ENCODE results near the gene PARP15.

The PARP15 gene

DNA sequence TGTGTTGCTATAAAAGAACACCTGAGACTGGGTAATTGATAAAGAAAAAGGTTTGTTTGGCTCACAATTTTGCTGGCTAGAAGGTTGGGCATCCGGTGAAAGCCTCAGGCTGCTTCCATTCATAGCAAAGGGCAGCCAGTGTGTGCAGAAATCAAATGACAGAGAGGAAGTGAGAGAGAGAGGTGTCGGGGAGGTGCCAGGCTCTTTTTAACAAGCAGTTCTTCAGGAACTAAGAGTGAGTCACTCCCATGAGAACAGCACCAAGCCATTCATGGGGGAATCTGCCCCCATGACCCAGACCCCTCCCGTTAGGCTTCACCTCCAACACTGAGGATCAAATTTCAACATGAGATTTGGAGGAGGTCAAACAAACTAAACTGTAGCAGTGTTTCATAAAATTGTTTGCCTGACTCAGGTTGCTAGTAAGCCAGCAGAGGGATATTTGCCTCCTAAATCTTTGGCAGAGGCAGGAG lies 4.5 kb upstream of the PARP15 start:
- no peak for DNase-seq (ENCODE audit: low read depth)

DNA sequence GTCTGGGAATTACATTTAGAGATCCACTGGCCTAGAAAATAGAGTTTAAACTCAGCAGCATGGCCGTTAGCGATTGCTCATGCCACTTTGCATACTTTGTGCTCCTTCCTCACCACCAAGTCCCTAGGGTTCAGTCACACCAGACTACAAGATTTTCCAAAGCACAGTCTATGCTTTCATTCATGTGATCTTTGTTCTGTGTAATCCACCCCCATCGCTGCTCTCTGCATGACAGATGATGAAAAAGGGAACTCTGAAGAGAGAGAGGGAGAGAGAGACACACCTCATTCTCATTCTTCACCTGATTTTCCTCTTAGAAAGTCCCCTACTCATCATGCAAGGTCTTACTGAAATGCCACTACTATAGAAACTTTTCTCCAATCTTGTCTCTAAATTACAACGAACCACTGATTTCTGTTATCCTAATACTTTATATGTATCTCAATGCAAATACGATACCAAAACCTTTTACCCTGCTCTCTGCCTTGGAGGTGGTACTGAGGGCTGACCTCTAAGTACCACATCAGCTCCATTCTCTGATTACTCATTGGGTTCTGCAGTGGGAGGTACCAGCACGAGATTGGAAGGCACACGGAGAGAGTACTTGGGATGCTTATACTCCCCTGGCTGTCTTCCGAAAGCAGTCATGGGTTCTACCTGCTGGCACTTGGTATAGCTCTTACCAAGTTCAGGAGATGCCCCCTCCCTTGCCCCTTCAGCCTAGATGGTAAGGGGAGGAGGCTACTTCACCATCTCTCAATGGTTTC lies 1.1 kb upstream of the PARP15 start:
- DNase-seq (ENCODE audit: low read depth), result no peak

DNA sequence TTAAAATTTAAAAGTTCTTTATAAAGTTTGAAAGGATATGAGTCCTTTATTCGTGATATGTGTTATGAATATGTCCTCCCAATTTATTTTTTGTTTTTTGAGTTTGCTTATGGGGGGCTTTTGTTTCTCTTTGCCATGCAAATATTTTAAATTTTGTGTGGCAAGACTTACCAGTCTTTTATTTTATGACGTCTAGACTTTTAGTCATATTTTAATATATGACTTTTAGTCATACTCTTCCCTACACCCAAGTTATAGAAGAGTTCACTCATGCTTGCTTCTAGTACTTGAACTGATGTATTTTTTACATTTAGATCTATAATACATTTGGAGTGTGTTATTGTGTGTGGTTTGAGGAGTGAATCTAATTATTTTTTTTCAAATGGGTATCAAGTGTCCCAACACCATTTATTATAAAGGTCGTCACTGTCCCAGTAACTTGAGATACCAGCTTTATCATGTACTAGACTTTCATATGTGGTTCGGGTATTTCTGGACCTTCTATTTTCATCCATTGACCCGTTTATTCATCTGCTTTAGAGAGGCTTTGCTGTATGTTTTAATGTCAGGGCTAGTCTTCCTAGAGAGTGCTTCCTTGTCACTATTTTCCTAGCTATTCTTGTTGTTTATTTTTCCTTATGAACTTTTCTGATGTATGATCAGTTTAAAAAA lies 755 bp downstream of the PARP15 start:
- no peak for DNase-seq (ENCODE audit: low read depth)

DNA sequence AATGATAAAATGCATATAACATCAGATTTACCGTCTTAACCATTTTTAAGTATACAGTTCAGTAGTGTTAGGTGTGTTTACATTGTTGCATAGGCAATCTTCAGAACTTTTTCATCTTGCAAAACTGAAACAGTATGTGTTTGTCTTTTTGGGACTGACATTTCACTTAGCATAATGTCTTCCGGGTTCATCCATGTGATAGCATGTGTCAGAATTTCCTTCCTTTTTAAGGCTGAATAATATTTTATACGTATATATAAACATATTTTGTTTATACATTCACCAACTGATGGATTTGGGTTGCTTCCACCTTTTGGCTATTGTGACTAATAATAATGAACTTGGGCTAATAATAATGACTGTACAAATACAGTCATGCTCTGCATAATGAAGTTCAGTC lies 3.0 kb downstream of the PARP15 start:
- DNase-seq (ENCODE audit: low read depth), result no peak

DNA sequence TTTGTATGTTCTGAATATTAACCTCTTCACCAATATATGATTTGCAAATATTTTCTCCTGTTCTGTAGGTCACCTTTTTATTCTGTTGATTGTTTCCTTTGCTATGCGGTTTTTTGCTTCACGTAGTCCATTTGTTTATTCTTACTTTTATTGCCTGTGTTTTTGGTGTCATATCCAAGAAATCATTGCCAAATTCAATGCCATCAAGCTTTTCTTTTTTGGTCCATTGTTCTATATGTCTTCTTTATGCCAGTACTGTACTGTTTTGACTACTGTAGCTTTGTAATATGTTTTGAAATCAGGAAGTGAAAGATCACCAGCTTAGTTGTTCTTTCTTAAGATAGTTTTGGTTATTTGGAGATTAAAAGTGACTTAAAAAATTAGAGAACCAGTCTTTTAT lies 4.2 kb downstream of the PARP15 start:
- no peak for DNase-seq (ENCODE audit: low read depth)

DNA sequence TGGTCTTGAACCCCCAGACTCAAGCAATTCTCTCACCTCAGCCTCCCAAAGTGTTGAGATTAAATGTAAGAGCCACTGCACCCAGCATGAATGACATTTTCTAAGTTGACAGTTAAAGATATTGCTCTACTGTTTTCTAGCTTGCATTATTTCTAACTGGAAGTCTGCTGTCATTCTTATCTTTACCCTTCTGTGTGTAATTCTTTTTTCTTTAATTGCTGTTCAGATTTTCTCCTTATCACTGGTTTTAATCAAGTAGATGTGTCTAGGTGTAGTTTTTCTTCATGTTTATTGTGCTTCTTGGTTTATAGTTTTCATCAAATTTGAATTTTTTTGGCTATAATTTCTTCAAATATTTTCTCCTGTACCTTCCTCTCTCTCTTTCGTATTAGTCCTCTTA lies 4.9 kb downstream of the PARP15 start:
- DNase-seq (ENCODE audit: low read depth), result no peak

DNA sequence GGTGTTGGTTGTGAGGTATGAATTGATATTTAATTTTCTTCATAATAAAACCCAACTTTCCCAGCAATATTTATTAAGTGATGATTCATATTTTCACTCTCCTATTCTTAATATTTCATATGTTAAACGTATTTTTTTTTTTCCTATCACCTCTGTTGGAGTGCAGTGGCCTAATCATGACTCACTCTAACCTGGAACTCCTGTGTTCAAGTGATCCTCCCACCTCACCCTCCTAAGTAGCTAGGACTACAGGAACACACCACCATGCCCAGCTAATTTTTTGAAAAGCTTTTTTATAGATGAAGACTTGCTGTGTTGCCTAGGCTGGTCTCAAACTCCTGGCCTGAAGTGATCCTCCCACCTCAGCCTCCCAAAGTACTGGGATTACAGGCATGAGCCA lies 8.6 kb downstream of the PARP15 start:
- DNase-seq (ENCODE audit: low read depth), result no peak

DNA sequence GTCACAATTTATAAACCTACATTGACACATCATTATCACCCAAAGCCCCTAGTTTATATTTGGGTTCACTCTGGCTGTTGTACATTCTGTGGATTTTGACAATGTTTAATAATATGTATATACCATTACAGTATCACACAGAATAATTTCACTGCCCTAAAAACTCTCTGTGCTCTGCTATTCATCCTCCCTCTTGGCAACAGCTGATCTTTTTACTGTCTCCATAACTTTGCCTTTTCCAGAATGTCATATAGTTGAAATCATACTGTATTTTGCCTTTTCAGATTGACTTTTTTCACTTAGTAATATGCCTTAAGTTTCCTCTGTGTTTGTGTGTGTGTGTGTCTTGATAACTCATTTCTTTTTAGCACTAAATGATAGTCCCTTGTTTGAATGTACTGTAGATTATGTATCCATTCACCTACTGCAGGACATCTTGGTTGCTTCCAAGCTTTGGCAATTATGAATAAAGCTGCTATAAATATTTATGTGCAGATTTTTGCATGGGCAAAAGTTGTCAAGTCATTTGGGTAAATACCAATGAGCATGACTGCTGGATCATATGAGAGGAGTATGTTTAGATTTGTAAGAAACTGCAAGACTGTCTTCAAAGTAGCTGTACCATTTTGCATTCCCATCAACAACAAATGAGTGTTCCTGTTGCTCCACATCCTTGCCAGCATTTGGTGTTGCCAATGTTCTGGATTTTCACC lies 9.5 kb downstream of the PARP15 start:
- no peak for DNase-seq (ENCODE audit: low read depth)

DNA sequence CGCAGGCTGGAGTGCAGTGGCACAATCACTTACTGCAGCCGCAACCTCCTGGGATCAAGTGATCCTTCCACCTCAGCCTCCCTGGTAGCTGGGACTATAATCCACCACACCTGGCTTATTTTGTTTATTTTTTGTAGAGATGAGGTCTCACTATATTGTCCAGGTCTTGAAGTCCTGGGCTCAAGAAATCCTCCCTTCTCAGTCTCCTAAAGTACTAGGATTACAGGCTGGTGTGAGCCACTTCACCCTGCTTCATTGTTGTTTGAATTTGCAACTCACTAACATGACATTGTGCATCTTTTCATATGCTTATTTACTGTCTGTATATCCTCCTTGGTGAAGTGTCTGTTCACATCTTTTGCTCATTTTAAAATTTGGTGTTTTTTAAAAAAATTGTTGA lies 10.1 kb downstream of the PARP15 start:
- no peak for DNase-seq (ENCODE audit: low read depth)

DNA sequence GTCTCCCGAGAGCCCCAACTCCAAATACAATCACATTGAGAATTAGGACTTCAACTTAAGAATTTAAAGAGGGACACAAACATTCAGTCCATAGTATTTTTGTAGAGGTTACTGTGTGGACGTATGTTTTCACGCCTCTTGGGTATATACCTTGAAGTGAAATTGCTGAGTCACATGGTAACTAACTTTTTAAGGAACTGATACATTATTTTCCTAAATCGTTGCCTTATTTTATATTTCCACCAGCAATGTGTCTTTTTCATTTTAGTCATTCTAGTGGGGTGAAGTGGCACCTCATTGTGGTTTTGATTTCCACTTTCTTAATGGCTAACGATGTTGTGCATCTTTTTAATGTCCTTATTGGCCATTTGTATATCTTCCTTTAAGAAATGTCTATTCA lies 11.8 kb downstream of the PARP15 start:
- DNase-seq (ENCODE audit: low read depth), result no peak

DNA sequence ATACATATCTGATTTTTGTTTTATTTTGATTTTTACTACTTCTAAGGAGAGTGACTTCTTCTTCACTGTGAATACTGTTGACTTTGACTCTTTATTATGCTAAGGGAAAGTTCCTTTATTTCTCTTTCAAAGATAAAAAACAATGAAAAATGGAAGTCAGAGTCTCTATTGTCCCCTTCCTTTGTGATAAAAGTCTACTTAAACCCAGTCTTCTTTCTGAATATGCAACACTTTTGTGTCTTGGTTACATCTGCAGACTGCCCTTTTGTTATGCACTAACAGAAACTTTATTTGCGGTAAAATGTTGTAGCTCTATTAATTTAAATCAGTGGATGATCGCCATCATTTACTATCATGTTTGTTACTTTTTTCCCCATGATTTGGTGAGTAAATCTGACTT lies 13.2 kb downstream of the PARP15 start:
- no peak for DNase-seq (ENCODE audit: low read depth)

DNA sequence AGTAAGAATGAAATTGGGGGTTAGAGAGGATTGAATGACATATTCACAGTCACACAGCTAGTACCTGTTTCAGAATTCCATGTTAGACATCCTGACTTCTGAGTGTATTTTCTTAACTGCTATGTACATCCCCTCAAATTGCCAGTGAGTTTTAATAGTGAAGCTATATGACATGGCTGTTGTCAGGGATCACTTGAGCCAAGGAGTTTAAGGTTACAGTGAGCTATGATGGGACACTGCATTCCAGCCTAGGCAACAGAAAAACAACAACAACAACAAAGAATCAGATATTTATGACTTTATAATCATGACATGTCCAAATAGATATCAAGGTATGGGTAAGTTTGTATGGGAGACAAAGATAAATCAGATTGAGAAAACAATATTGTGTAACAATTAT lies 16.6 kb downstream of the PARP15 start:
- no peak for DNase-seq (ENCODE audit: low read depth)

DNA sequence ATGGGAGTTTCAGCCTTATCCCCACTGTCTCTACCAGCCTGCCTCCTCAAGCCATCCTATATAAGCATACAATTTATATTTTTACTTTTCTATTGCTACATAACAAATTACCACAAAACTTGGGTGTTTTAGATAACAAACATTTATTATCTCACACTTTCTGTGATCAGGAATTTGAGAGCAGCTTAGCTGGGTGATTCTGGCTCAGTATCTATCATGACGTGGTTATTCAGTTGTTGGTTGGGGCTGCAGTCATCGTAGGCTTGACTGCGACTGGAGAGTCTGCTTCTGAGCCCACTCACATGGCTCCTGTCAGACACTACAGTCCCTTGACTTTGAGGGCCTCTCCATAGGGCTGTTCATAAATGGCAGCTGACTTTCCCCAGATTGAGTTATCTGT lies 20.7 kb downstream of the PARP15 start:
- DNase-seq (ENCODE audit: low read depth), result no peak

DNA sequence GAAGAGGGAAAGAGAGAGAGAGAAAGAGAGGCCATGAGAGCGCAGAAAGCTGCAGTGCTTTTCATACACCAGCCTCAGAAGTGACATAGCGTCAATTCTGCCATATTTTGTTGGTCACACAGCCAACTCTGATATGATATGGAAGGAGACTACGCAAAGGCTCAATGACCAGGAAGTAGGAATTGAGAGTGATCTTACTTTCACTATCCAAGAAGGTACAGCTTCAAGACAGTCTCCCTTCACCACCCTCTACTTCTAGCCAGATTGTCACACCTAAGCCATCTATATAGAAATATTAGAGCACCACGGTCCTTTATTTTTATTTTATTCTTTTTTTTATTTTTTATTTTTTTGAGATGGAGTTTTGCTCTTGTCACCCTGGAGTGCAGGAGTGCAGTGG lies 21.1 kb downstream of the PARP15 start:
- DNase-seq (ENCODE audit: low read depth), result no peak

DNA sequence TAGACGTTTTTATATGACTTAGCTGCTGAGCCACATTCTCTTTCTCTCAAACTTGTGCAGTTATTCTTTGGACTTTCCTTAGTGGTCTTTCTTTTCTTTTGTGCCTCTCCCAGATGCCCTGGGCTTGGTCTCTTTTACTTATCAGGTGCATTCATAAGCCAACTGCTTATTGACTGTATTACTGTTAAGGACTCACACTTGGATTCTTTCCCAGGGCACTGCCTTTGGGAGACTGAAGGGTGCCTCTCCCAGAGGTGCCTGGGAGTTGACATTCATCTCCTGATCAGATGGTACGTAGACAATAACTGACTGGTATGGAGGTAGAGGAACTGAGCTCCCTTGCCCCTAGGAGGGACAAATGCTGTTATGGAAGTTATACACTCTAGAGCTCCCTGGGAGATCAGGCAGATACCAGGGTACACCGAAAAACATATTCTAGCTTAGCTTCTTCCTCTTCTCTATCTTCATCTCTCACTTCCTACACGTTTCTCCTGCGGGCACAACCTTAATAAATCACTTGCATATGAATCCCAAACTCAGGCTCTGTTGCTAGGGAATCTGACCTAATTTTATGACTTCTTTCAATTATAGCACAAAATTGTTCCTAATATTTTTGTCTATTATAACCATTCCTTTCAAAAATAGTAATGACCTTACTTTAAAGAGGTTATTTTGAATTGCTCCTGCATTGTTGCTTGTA lies 24.7 kb downstream of the PARP15 start:
- no peak for DNase-seq (ENCODE audit: low read depth)

DNA sequence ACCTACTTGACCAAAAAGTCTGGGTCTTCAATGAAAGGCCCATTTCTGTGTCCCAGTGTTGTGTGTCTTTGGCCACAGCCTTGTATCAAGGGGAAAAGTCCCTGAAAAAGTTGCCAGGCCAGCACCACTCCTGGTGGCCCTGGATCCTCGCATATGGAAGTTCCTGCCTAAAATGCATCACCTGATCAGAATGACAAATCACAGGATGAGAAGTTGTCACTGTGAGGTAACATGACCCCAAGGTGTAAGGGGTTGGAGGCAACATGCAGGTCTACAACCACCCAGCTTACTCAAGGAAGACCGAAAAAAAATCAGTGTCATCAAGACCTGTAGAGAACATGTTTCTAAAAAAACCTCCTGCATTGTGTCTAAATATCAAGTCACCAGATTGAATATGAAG lies 25.6 kb downstream of the PARP15 start:
- DNase-seq (ENCODE audit: low read depth), result no peak

DNA sequence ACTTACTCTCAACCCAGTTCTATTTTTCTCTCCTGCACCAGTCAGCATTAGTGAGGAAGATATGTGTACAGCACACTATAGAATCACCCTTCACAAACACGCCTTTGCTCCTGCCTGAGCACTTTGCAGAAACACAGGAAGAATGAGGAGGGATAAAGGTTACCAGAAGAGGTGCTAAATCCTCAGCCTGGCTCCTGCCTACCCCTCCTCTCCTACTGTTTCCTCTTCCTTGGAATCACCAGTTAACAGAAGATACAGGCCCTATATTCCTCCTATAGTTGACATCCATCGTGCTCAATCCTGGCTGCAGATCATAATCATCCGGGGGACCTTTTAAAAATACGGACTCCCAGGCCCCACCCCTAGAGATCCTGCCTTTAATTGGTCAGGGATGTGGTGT lies 28.9 kb downstream of the PARP15 start:
- no peak for DNase-seq (ENCODE audit: low read depth)

DNA sequence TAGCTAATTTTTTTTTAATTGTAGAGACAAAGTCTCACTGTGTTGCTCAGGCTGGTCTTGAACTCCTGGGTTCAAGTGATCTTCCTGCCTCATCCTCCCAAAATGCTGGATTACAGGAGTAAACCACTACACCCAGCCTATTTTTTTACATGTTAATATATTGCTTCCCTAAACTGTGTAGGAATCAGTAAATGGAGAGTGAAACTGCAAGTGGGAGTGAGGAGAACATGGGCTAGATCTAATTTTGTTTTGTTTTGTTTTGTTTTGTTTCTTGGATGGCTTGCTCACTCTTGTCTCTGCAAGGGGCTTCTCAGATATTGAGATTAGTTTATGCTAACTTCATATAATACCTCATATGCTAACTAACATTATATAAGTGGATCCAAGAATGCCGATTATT lies 31.5 kb downstream of the PARP15 start:
- no peak for DNase-seq (ENCODE audit: low read depth)

DNA sequence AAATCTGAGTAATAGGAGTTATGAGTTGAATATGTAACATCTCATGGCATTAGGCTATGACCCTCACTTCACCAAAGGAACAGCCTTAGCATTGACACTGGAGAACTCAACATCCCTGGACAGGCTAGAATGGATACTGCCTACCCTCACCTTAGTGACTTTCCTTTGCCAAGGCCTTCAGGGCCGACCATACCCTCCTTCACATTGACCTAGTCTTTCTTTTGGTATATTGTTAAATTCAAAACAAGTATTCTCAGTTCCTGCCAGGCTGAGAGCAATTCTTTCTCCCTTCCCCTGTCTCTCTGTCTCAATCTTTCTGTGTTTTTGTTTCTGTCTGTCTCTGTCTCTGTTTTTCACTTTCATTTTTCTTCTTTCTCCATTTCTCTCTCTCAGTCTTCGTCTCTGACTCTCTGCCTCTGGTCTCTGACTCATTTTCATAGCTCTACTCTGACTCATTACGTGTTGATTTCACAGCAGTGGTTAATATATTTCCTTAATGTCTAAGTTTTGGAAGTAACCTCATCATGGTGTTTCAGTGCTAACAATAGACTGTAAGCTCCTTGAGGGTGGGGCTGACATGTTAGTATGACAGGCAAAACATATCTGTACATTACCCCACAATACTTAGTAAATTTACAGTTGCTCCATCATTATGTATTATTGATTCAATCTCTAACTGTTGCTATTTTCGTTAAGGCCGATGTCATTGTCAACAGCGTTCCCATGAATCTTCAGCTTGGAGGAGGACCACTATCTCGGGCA lies 32.5 kb downstream of the PARP15 start:
- no peak for DNase-seq (ENCODE audit: low read depth)

DNA sequence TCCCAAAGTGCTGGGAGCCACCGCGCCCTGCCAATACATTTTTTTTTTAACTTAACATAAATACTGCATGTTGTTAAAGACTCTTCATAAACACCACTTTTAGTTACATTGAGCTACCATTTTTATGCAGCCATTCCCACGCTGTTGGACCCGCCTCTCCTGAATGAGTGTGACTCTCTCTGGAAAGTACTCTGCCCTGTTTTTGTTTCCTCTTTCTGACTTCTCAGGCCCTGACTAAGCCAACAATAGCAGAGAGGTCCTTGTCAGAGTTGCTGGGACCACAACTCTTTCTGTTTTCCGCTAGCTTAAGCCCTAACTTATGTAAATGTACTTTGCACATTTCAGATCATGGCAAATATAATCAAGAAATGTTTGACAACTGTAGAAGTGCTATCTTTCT lies 35.2 kb downstream of the PARP15 start:
- DNase-seq (ENCODE audit: low read depth), result no peak

DNA sequence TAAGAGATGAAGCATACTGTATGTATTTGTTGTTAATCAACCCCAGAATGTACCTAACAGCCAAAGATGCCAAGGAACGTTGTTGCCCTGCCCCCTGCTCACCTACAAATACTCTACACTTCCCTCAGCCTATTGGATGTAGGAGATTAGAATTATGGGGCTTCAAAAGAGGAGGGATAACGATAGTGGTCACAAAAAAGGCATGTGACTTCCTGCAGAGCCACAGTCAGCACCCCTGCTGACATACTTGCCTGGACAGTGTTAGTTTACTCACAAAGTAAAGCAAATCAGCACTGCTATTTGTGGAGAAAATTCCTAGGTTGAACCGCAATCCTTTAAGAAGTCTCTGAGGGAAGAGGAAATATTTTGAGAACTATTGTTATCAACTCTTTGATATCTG lies 37.9 kb downstream of the PARP15 start:
- no peak for DNase-seq (ENCODE audit: low read depth)

DNA sequence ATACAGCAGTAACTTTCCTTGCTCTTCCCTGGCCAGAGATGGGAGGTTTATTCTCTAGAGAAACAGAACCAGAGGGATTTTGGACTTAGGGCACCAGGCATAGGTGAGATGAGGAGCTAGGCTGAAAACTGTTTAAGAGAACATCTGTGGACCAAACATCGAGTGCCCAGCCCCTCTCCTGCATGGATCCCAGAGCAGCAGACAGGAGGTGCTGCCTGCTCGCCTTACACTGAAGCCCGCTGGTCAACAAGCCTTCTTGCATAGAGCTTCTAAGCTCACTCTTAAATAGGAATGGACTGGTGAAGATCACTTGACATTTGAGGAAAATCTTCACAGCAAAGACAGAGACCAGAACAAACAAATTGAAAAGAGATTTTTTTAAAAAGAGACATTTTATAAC lies 41.2 kb downstream of the PARP15 start:
- DNase-seq (ENCODE audit: low read depth), result no peak

Measured in stimulated activated CD8-positive, alpha-beta memory T cell treated with anti-CD3 and anti-CD28 coated beads, Interleukin-7, amount 100 ng/mL, for 24 hours (primary cell).